HG03159 (cell line): Measurements from ENCODE around the gene ZNF236.
"Not testable (repeated sequence)": the region's sequence is repeated elsewhere in the genome, so short reads cannot be mapped to it uniquely, and the experiment has no call there.

Source experiments
- ATAC-seq: cut with Tn5 transposase; IDR thresholded peaks from one replicate; pipeline ENCODE4 v1.9.1; 2021; ENCODE audit warnings: mild to moderate bottlenecking, moderate library complexity; ENCODE audit not compliant: unreplicated experiment

The ZNF236 gene

GRCh38 chr18:77001979-77002378 lies 179.6 kb downstream of the ZNF236 start:
- ATAC-seq, result no peak

DNA sequence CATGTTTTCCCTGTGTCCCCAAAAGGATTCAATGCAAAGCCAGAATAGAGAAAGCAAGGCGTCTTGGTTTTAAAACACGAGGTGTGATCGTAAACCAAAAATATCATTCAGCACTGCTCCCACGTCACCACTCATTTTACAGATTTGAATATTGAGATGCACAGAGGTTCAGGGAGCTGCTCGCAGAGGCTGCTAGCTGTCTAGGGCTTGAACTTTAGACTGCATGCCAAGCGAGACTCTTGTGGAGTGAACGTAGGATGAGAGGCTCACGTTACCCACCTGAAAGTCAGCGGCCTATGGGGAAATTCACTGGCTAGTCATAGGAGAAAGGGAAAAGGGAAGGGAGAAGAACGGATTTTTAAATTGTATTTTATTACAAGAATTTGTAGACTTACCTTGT lies 180.1 kb downstream of the ZNF236 start:
- no peak for ATAC-seq

DNA sequence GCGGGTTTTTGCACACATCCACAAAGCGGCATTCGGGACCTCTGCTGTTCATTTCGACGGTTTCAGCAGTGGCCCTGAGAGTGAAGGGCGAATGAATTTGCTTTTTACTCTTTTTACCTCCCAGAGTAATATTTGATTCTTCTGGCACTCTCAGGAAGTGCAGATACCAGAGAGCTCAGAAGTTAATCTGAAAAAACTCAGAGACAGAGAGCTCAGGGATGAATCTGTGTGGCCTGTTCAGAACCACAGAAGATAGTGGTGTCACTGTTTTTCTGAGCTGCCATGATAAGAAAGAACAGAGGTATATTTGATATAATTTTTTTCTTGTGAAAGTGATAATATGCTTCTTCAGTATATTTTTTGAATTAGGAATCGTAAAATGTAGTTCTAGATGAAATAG lies 181.0 kb downstream of the ZNF236 start:
- ATAC-seq, result no peak

GRCh38 chr18:77004555-77005380 lies 182.4 kb downstream of the ZNF236 start:
- no peak for ATAC-seq

GRCh38 chr18:77005651-77006195 lies 183.4 kb downstream of the ZNF236 start:
- ATAC-seq, result no peak

GRCh38 chr18:77006305-77007175 lies 184.2 kb downstream of the ZNF236 start:
- ATAC-seq, result no peak

- no peak for ATAC-seq
These were observed 184.9 kb downstream of the ZNF236 start for GRCh38 chr18:77007251-77007650.

- no peak for ATAC-seq
These were observed 185.6 kb downstream of the ZNF236 start for GRCh38 chr18:77008006-77008405.

- ATAC-seq, result no peak
These were observed 186.4 kb downstream of the ZNF236 start for GRCh38 chr18:77008576-77009315.

- ATAC-seq, result no peak
These were observed 187.3 kb downstream of the ZNF236 start for GRCh38 chr18:77009675-77010074.

- ATAC-seq, result no peak
These were observed 189.8 kb downstream of the ZNF236 start for GRCh38 chr18:77012120-77012519.

DNA sequence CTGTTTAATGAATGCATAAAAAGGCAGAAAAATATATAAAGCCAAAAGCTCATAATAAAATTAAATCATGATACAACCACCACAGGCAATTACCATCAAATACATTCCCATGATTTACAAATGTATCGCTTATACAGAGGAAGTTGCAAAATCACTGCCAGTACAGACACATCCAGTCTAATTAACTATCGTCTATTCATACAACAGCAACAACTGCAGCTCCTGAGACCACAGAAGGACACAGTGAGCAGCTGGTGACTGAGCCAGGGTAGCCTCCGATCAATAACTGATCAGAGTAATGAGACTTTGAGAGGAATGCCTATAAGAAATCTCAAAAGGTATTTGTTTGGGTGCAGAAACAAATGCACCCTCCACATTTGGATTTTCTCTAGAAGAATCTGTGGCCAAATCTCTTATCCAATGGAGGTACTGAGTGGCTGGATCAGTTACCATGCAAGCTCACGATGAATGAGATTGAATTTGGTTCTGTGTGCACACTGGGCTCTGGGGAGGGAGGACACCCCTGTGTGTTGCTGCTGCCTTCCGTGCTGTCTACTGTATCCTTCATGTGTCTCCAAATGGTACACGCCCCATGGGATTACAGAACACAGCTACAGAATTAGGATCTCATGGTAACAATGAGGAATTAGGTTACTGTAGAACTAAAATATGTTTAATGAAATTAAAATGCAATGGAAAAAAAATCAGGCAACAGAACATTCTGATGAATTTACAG lies 190.6 kb downstream of the ZNF236 start:
- ATAC-seq, result no peak

GRCh38 chr18:77013811-77014521 lies 191.6 kb downstream of the ZNF236 start:
- ATAC-seq, result no peak

DNA sequence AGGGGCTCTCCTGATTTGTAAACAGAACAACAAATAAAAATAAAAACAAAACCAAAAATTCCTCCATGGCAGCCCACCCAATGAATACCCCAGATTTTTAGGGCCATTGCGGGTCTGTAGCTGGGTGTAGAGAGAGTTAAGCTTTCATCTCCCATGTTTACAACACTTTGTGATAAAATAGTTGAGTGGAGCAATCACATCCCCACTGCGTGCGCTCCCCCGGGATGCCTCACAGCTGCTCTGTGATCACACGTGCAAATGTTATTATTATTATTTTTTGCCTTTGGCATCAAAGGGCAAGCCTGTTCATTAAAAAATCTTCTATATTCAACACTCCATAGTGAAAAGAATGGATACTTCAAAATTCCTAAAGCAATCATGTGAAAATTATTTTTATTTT lies 192.2 kb downstream of the ZNF236 start:
- no peak for ATAC-seq

- ATAC-seq, result no peak
These were observed 192.8 kb downstream of the ZNF236 start for GRCh38 chr18:77015169-77015568.

- no peak for ATAC-seq
These were observed 193.7 kb downstream of the ZNF236 start for GRCh38 chr18:77015771-77016710.

- no peak for ATAC-seq
These were observed 194.6 kb downstream of the ZNF236 start for GRCh38 chr18:77016936-77017335.

DNA sequence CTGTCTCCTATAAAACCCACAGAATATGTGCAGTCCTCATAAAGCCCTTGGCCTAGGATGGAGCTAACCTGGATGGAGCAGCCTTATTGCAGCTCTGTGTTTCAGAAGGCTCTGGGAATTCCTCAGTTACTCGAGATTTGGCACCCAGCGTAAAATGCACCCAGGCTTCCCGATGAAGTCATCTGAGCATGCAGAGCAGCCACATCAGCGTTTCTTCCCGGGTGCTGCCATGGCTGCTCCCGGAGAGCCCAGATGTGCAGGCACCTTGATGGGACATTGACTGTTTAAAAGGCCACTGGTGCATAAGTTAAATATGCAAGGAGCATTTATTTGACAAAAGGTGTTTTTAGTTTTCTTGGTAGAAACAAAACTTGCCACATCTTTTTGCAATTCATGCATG lies 195.0 kb downstream of the ZNF236 start:
- no peak for ATAC-seq

DNA sequence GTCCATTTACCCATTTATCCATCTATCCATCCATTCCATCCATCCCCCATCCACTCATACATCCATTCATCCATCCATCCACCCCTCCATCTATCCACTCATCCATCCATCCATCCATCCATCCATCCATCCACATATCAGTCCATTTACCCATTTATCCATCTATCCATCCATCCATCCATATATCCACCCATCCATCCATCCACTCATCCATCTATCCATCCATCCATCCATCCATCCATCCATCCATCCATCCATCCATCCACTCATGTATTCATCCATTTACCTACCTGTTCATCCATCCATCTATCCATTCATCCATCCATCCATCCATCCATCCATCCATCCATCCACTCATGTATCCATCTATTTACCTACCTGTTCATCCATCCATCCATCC lies 196.3 kb downstream of the ZNF236 start:
- ATAC-seq, result not testable (repeated sequence)
